HG03280 (cell line): Measurements from ENCODE around the gene PFDN1.

ENCODE experiments used
- ATAC-seq: cut with Tn5 transposase; IDR thresholded peaks from one replicate; pipeline ENCODE4 v1.9.1; 2021; ENCODE audit warnings: mild to moderate bottlenecking, moderate library complexity; ENCODE audit not compliant: unreplicated experiment

The PFDN1 gene

GRCh38 chr5:140299056-140299455 lies 3.8 kb downstream of the PFDN1 start:
- no peak for ATAC-seq

- no peak for ATAC-seq
These were observed 4.7 kb downstream of the PFDN1 start for GRCh38 chr5:140298183-140298601.

- ATAC-seq: no peak
These were observed 5.6 kb downstream of the PFDN1 start for GRCh38 chr5:140297283-140297682.

GRCh38 chr5:140296289-140296688 lies 6.6 kb downstream of the PFDN1 start:
- no peak for ATAC-seq

GRCh38 chr5:140295414-140295813 lies 7.5 kb downstream of the PFDN1 start:
- ATAC-seq: no peak

GRCh38 chr5:140294753-140295152 lies 8.1 kb downstream of the PFDN1 start:
- ATAC-seq: no peak

GRCh38 chr5:140293849-140294100 lies 9.1 kb downstream of the PFDN1 start:
- no peak for ATAC-seq

- ATAC-seq: no peak
These were observed 9.6 kb downstream of the PFDN1 start for GRCh38 chr5:140293091-140293848.

GRCh38 chr5:140292212-140293036 lies 10.5 kb downstream of the PFDN1 start:
- ATAC-seq: no peak

GRCh38 chr5:140287801-140288521 lies 14.9 kb downstream of the PFDN1 start:
- ATAC-seq: no peak

- ATAC-seq: no peak
These were observed 16.5 kb downstream of the PFDN1 start for GRCh38 chr5:140286424-140286823.

- ATAC-seq: no peak
These were observed 18.9 kb downstream of the PFDN1 start for GRCh38 chr5:140284013-140284412.

- no peak for ATAC-seq
These were observed 20.6 kb downstream of the PFDN1 start for GRCh38 chr5:140282266-140282665.

GRCh38 chr5:140275837-140276236 lies 27.1 kb downstream of the PFDN1 start:
- no peak for ATAC-seq

- no peak for ATAC-seq
These were observed 29.5 kb downstream of the PFDN1 start for GRCh38 chr5:140273401-140273877.

- no peak for ATAC-seq
These were observed 32.9 kb downstream of the PFDN1 start for GRCh38 chr5:140270008-140270407.

- ATAC-seq: no peak
These were observed 35.3 kb downstream of the PFDN1 start for GRCh38 chr5:140267559-140268018.

GRCh38 chr5:140267201-140267540 lies 35.7 kb downstream of the PFDN1 start:
- ATAC-seq: no peak

GRCh38 chr5:140266471-140267200 lies 36.3 kb downstream of the PFDN1 start:
- ATAC-seq: no peak

GRCh38 chr5:140265845-140266244 lies 37.1 kb downstream of the PFDN1 start:
- ATAC-seq: no peak

GRCh38 chr5:140262839-140263238 lies 40.1 kb downstream of the PFDN1 start:
- no peak for ATAC-seq
